ENCODE results near the gene SOX18. TPM values are rescaled to one million over a fixed set of nuclear protein-coding genes. Genes with fewer than 3 reads are reported as not detected.

Gene SOX18
- total RNA-seq, 1 donor from 2014 or later: 0.84 TPM

DNA sequence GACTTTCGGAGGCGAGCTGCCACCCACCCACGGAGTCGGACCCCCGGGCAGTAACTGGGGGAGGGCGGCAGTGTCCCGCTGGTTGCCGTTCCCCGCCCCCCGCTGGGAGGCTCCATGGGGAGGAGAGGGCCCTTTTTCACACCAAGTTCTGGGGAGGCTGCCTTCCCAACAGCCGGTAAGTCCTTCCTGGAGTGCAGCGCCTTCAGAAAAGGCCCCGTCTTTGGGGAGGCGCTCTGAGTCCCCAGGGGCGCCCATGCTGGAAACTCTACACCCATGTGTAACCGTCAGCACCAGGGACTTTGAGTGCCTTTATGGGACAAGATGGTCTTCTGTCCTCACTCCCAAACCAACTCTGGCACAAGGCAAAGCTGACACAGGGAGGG is 430 bp upstream of the SOX18 start:
- intact Hi-C loops (cut with micrococcal nuclease): no loop called here
- no peak for DNase-seq
- Mint-ChIP-seq H3K36me3 (ENCODE audit: low read depth) (no peaks in the 10 kb centered on the region), H3K27ac (no peak overlapping the region), H3K4me1 (peaks cover 16% of the 10 kb centered on the region), H3K9me3 (no peaks in the 10 kb centered on the region), H3K27me3 (peaks cover 30% of the 10 kb centered on the region), H3K4me3 (peak overlapping the region; percentile 57)

GRCh38 chr20:64048402-64049044 is 916 bp downstream of the SOX18 start:
- Mint-ChIP-seq H3K36me3 (ENCODE audit: low read depth) (no peaks in the 10 kb centered on the region), H3K9me3 (no peaks in the 10 kb centered on the region), H3K27me3 (peaks cover 30% of the 10 kb centered on the region), H3K4me3 (no peak overlapping the region), H3K4me1 (peaks cover 18% of the 10 kb centered on the region), H3K27ac (no peak overlapping the region)
- intact Hi-C loops (cut with micrococcal nuclease): no loop called here
- DNase-seq: peak; percentile 59

- intact Hi-C loops (cut with micrococcal nuclease): no loop called here
- H3K27me3 Mint-ChIP-seq: peaks cover 30% of the 10 kb centered on the region
- peaks cover 17% of the 10 kb centered on the region for H3K4me1 Mint-ChIP-seq
- H3K4me3 Mint-ChIP-seq: peak overlapping the region; percentile 40
- no peak for DNase-seq
- H3K9me3 Mint-ChIP-seq: no peaks in the 10 kb centered on the region
- H3K36me3 Mint-ChIP-seq (ENCODE audit: low read depth): no peaks in the 10 kb centered on the region
- no peak overlapping the region for H3K27ac Mint-ChIP-seq
Measured at GRCh38 chr20:64047968-64048401, 1.5 kb downstream of the SOX18 start.

DNA sequence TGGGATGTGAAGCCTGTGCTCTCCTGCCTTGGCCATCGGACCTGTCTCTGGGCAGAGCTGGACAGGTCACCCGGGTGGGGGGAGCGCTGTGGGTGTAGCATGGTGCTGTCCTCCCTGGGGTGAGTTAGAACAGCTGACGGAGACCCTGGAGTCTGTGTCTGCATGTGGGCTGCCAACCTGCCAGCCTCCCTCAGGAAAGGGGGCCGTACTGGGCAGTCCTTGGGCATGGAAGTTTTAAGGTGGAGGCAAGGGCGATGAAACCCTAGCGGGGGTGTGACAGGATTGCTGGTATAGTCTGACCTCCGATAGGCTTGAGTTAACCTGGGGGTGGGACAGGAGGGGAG is 2.4 kb downstream of the SOX18 start:
- Mint-ChIP-seq H3K9me3 (no peaks in the 10 kb centered on the region), H3K27me3 (peaks cover 30% of the 10 kb centered on the region), H3K27ac (no peak overlapping the region), H3K4me3 (no peak overlapping the region), H3K36me3 (ENCODE audit: low read depth) (no peaks in the 10 kb centered on the region), H3K4me1 (peaks cover 19% of the 10 kb centered on the region)
- DNase-seq: no peak
- intact Hi-C loops (cut with micrococcal nuclease): no loop called here

- Mint-ChIP-seq H3K27ac (no peak overlapping the region), H3K36me3 (ENCODE audit: low read depth) (no peaks in the 10 kb centered on the region), H3K9me3 (no peaks in the 10 kb centered on the region), H3K27me3 (peaks cover 25% of the 10 kb centered on the region), H3K4me1 (peaks cover 24% of the 10 kb centered on the region), H3K4me3 (no peak overlapping the region)
- no peak for DNase-seq
- intact Hi-C loops (cut with micrococcal nuclease): no loop called here
Measured at GRCh38 chr20:64045346-64046011, 4.0 kb downstream of the SOX18 start.

GRCh38 chr20:64044484-64045247 is 4.8 kb downstream of the SOX18 start:
- Mint-ChIP-seq H3K27me3 (peaks cover 22% of the 10 kb centered on the region), H3K9me3 (no peaks in the 10 kb centered on the region), H3K36me3 (ENCODE audit: low read depth) (no peaks in the 10 kb centered on the region), H3K4me1 (peaks cover 28% of the 10 kb centered on the region), H3K4me3 (peak overlapping the region; percentile 28), H3K27ac (no peak overlapping the region)
- no peak for DNase-seq
- intact Hi-C loops (cut with micrococcal nuclease): no loop called here

- intact Hi-C loops (cut with micrococcal nuclease): no loop called here
- no peak overlapping the region for H3K4me3 Mint-ChIP-seq
- peak overlapping the region; percentile 60 for H3K27ac Mint-ChIP-seq
Measured at GRCh38 chr20:64043768-64044167, 5.7 kb downstream of the SOX18 start.

GRCh38 chr20:64042054-64042781 is 7.2 kb downstream of the SOX18 start:
- Mint-ChIP-seq H3K27ac (peak overlapping the region; percentile 90), H3K4me3 (peak overlapping the region; percentile 86)

More at GRCh38 chr20:64043768-64044167, 5.7 kb downstream of the SOX18 start:
- H3K9me3 Mint-ChIP-seq: no peaks in the 10 kb centered on the region
- H3K36me3 Mint-ChIP-seq (ENCODE audit: low read depth): no peaks in the 10 kb centered on the region
- DNase-seq: no peak
- peaks cover 20% of the 10 kb centered on the region for H3K27me3 Mint-ChIP-seq
- H3K4me1 Mint-ChIP-seq: peaks cover 30% of the 10 kb centered on the region

GRCh38 chr20:64041781-64042053 is 7.7 kb downstream of the SOX18 start:
- Mint-ChIP-seq H3K9me3 (no peaks in the 10 kb centered on the region), H3K27me3 (peaks cover 9% of the 10 kb centered on the region), H3K4me1 (peaks cover 40% of the 10 kb centered on the region), H3K4me3 (peak overlapping the region; percentile 86), H3K27ac (peak overlapping the region; percentile 15), H3K36me3 (ENCODE audit: low read depth) (no peaks in the 10 kb centered on the region)
- intact Hi-C loops (cut with micrococcal nuclease): no loop called here
- peak; percentile 59 for DNase-seq

More at GRCh38 chr20:64042054-64042781, 7.2 kb downstream of the SOX18 start:
- intact Hi-C loops (cut with micrococcal nuclease): no loop called here
- no peaks in the 10 kb centered on the region for H3K36me3 Mint-ChIP-seq (ENCODE audit: low read depth)
- peaks cover 14% of the 10 kb centered on the region for H3K27me3 Mint-ChIP-seq
- H3K4me1 Mint-ChIP-seq: peaks cover 36% of the 10 kb centered on the region
- DNase-seq: peak; percentile 76
- no peaks in the 10 kb centered on the region for H3K9me3 Mint-ChIP-seq

DNA sequence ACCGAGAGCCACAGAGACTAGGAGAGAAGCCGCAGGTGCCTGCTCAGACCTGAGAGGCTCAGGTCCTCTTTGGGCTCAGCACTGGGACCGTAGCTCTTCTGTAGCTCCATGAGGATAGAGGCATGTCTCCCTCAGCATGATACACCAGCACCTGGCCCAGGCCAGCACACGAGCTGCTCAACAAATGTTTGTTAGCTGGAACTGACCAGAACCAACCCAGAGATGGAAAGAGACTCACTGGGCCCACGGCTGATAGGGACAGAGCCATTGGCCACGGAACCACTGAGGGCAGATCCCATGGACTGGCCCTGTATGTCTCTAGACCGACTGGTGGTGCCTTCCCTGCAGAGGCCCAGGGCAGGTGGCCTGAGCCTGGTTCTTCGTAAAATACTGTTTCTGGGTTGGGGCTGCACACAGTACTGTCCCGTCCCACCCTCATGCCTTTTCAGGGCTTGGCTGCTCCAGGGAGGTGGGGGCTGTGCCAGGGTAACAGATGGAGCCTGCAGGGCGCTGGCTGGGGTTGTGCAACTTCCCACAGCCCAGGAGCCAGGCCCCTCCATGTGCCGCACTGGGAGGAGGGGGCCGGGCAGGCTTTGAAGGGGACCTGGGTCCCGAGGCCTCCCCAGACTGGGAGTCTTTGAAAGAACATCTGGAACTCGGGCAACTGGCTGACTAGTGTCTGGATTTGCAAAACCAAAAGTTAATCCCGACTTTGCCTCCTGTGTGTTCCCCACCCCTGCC is 8.2 kb downstream of the SOX18 start:
- intact Hi-C loops (cut with micrococcal nuclease): no loop called here
- peak overlapping the region; percentile 77 for H3K27ac Mint-ChIP-seq
- H3K36me3 Mint-ChIP-seq (ENCODE audit: low read depth): no peaks in the 10 kb centered on the region
- peaks cover 42% of the 10 kb centered on the region for H3K4me1 Mint-ChIP-seq
- peak overlapping the region; percentile 86 for H3K4me3 Mint-ChIP-seq
- peaks cover 5% of the 10 kb centered on the region for H3K27me3 Mint-ChIP-seq
- H3K9me3 Mint-ChIP-seq: no peaks in the 10 kb centered on the region
- DNase-seq: no peak

GRCh38 chr20:64040231-64041039 is 9.0 kb downstream of the SOX18 start:
- H3K36me3 Mint-ChIP-seq (ENCODE audit: low read depth): peaks cover under 1% of the 10 kb centered on the region
- intact Hi-C loops (cut with micrococcal nuclease): no loop called here
- H3K27me3 Mint-ChIP-seq: no peaks in the 10 kb centered on the region
- no peaks in the 10 kb centered on the region for H3K9me3 Mint-ChIP-seq
- H3K27ac Mint-ChIP-seq: peak overlapping the region; percentile 77
- peaks cover 40% of the 10 kb centered on the region for H3K4me1 Mint-ChIP-seq
- peak; percentile 59 for DNase-seq
- H3K4me3 Mint-ChIP-seq: peak overlapping the region; percentile 86

DNA sequence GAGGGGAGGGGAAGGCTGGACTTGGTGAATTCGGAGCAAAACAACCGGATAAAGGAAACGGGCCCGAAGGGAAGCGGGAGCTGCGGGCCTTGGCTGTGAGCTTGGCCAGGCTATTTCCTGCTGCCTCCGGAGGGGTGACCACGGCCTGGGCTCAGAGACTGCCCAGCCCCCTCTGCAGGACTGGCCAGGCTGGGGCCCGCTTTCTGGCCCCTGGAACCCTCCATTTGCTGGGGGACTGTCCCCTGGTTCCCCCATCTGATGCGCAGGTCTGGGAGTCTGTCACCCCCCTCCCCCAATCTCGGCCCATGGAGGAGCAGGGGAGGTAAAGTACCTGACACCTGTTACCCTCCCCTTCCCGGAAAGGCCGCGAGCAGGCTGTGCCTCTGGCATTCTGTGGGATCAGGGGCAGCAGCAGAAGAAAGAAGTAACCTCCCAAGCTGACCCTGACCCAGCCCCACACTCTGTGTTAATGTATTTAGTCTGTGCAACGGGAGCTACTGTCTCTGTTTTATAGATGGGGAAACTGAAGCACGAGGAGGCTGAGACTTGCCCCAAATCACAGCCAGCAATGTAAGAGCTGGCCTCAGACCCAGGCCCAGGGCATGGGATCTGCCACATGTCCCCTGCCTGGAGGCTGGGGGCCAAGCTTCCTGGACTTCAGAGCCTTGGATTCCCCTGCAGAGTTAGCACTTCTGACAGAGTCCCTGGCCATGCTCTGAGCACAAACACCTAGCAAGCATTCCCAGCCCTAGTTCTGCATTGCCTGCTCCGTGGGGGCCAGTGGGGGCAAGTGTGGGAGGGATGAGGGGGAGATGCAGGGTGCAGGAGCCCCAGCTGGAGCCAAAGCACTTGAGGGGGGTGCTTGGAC is 9.9 kb downstream of the SOX18 start:
- intact Hi-C loops (cut with micrococcal nuclease): loop anchor here (1.0 to 5.0 kb wide), 3 partner anchors 17 to 502 kb away; partner anchors contain the start of gene PTK6
- peak overlapping the region; percentile 80 for H3K27ac Mint-ChIP-seq
- peaks cover 45% of the 10 kb centered on the region for H3K4me1 Mint-ChIP-seq

More for the DNA sequence above, 9.9 kb downstream of the SOX18 start:
- no peaks in the 10 kb centered on the region for H3K9me3 Mint-ChIP-seq
- H3K36me3 Mint-ChIP-seq (ENCODE audit: low read depth): peaks cover 2% of the 10 kb centered on the region
- H3K27me3 Mint-ChIP-seq: no peaks in the 10 kb centered on the region
- DNase-seq: no peak
- peak overlapping the region; percentile 79 for H3K4me3 Mint-ChIP-seq

Data from activated CD4-positive, alpha-beta T cell treated with anti-CD3 and anti-CD28 coated beads, Interleukin-2, amount 10 ng/mL, durations not matched to agents 24 days and 14 days (primary cell).